Gastrocnemius medialis (tissue), 4 donors: Measurements from ENCODE around the gene DTD1.

ENCODE experiments used
- POLR2A ChIP-seq, 2 donors: fragments of 450-650 bp; IDR thresholded peaks; one replicate each; pipeline ENCODE4 v1.6.1; 2017; ENCODE audit warnings: antibody characterized with exemption in 2 of 2, mild to moderate bottlenecking in 2 of 2, moderate library complexity in 2 of 2
- TF ChIP-seq, protein P1 (sequence below), 5 experiments: fragments of 450-650 bp in 3 of 5; fragments of 200-600 bp in 2 of 5; sonication (generic) in 2 of 5; IDR thresholded peaks in 4 of 5; conservative IDR thresholded peaks in 1 of 5; 1 replicate in 4 of 5; 2 replicates in 1 of 5; pipeline ENCODE4 v1.5.1; 2016 to 2019; ENCODE audit warnings: antibody characterized with exemption in 5 of 5, mild to moderate bottlenecking in 3 of 5, moderate library complexity in 3 of 5

DNA sequence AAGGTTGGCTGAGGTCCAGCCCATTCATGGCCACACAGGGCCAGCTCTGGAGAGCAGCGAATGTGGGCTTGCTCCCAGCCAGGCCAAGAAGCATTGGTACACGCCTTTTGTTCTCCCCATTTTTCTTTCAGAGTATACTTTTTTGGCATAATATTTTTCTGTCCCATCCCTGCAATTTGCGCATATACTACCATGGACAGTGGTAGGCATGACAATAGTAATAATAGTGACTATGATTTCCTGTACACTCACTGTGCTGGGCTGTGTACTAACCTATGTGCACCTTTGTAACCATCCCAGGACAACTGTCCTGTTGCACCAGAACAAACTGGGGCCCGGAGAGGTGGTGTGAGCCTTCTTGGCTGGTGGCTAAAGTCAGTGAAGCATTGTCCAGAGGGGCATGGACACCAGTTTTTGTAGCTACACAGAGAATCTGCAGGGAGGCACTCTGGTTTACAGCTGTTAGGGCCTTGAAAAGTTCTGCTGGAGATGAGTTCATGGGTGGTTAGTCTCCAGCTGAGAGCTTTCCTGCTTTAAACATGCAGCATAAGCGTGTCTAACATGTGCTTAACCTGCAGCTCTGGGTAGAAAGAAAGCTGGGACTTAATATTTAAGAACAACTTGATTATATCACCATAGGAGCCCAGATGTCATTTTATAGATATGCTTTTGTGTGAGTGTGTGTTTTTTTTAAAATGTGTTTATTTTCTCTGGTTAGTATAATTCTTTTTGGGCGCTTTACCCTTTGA, 38.2 kb downstream of the DTD1 start:
- TF ChIP-seq, protein P1, sequence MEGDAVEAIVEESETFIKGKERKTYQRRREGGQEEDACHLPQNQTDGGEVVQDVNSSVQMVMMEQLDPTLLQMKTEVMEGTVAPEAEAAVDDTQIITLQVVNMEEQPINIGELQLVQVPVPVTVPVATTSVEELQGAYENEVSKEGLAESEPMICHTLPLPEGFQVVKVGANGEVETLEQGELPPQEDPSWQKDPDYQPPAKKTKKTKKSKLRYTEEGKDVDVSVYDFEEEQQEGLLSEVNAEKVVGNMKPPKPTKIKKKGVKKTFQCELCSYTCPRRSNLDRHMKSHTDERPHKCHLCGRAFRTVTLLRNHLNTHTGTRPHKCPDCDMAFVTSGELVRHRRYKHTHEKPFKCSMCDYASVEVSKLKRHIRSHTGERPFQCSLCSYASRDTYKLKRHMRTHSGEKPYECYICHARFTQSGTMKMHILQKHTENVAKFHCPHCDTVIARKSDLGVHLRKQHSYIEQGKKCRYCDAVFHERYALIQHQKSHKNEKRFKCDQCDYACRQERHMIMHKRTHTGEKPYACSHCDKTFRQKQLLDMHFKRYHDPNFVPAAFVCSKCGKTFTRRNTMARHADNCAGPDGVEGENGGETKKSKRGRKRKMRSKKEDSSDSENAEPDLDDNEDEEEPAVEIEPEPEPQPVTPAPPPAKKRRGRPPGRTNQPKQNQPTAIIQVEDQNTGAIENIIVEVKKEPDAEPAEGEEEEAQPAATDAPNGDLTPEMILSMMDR (IDR thresholded peaks at IDR 0.05 in 4 of 5, conservative IDR thresholded peaks at IDR 0.05 in 1 of 5): no peak
- no peak for TF ChIP-seq POLR2A (IDR thresholded peaks at IDR 0.05)
